Fibroblast of mammary gland (primary cell): ENCODE data around the gene RBM12.

Source experiments
- DNase-seq: peaks from one replicate; pipeline ENCODE4 v3.0.0-alpha.2; 2010; ENCODE audit warnings: low read depth
- H3K4me3 ChIP-seq: 2 replicates; pipeline ENCODE4 v1.5.1; 2011; ENCODE audit warnings: low read depth, mild to moderate bottlenecking, low read length, moderate library complexity; ENCODE audit not compliant: control insufficient read depth
- CTCF ChIP-seq: conservative IDR thresholded peaks from 2 replicates; pipeline ENCODE4 v1.5.1; 2011; ENCODE audit warnings: low read depth, low read length, inconsistent platforms; ENCODE audit not compliant: control insufficient read depth, insufficient read depth

Gene RBM12

GRCh38 chr20:35653430-35653734 is 11.3 kb downstream of the RBM12 start:
- no peak overlapping the region for H3K4me3 ChIP-seq
- TF ChIP-seq CTCF: no peak
- no peak for DNase-seq

- TF ChIP-seq CTCF: no peak
- H3K4me3 ChIP-seq: no peak overlapping the region
Measured at GRCh38 chr20:35652641-35653429, 11.9 kb downstream of the RBM12 start.

GRCh38 chr20:35651958-35652357 is 12.7 kb downstream of the RBM12 start:
- no peak for DNase-seq
- no peak for TF ChIP-seq CTCF
- no peak overlapping the region for H3K4me3 ChIP-seq

More at GRCh38 chr20:35652641-35653429, 11.9 kb downstream of the RBM12 start:
- no peak for DNase-seq

- DNase-seq: no peak
- H3K4me3 ChIP-seq: no peak overlapping the region
- no peak for TF ChIP-seq CTCF
Measured at GRCh38 chr20:35650632-35651031, 14.1 kb downstream of the RBM12 start.

GRCh38 chr20:35648836-35649235 is 15.9 kb downstream of the RBM12 start:
- no peak overlapping the region for H3K4me3 ChIP-seq
- TF ChIP-seq CTCF: no peak
- DNase-seq: peak; percentile 19

- H3K4me3 ChIP-seq: no peak overlapping the region
- no peak for TF ChIP-seq CTCF
- DNase-seq: no peak
Measured at GRCh38 chr20:35644806-35645205, 19.9 kb downstream of the RBM12 start.
